Panc1 (cell line): ENCODE measurements around the gene STK17B. TPM values are rescaled to one million over a fixed set of nuclear protein-coding genes. Genes with fewer than 3 reads are reported as not detected.

Experiments
- ATAC-seq: fragments of 200-7000 bp; cut with Tn5 transposase; 2 replicates; pipeline ENCODE4 v1.9.1; 2020; ENCODE audit warnings: mild to moderate bottlenecking, moderate library complexity
- BruUV-seq: library from RNA; stranded (reverse); fragments of 400-500 nt; replicated peaks from 2 replicates; lab custom pipeline; 2021; lab: Mats Ljungman, UMichigan
- CTCF ChIA-PET: fragments of 300-600 bp; sonication (Branson Sonifier 250); formaldehyde crosslinking; loops from one replicate; lab custom pipeline; 2022; ENCODE audit warnings: antibody characterized with exemption; lab: Charles Lee
- POLR2A ChIA-PET: fragments of 300-600 bp; sonication (Branson Sonifier 250); formaldehyde crosslinking; loops from one replicate; lab custom pipeline; 2022; ENCODE audit warnings: antibody characterized with exemption; lab: Charles Lee
- DNase-seq: peaks from one replicate; pipeline ENCODE4 v3.0.0-alpha.2; 2010; ENCODE audit warnings: low read depth, low spot score
- H3K27ac ChIP-seq: 2 replicates; pipeline ENCODE4 v1.5.1; 2011; ENCODE audit warnings: mild to moderate bottlenecking, low read length, inconsistent platforms
- H3K27me3 ChIP-seq: fragments of 200-500 bp; sonication (Bioruptor generic); 2 replicates; pipeline ENCODE4 v1.6.0; 2014; ENCODE audit warnings: low read length, inconsistent platforms; ENCODE audit not compliant: control insufficient read depth, insufficient read depth
- H3K36me3 ChIP-seq: fragments of 200-500 bp; sonication (Bioruptor generic); 2 replicates; pipeline ENCODE4 v1.5.1; 2014; ENCODE audit warnings: inconsistent platforms, mild to moderate bottlenecking, low read length, moderate library complexity; ENCODE audit not compliant: control insufficient read depth, insufficient read depth
- H3K4me1 ChIP-seq: 2 replicates; pipeline ENCODE4 v1.5.1; 2011; ENCODE audit warnings: inconsistent platforms, mild to moderate bottlenecking, low read length, moderate library complexity; ENCODE audit not compliant: control insufficient read depth, insufficient read depth
- H3K4me3 ChIP-seq, 2 experiments: 2 replicates each; pipeline ENCODE4 v1.5.1; 2011 to 2012; ENCODE audit warnings: low read depth in 2 of 2, low read length in 2 of 2, mild to moderate bottlenecking in 2 of 2, inconsistent platforms in 1 of 2, moderate library complexity in 1 of 2
- H3K9me3 ChIP-seq: fragments of 200-500 bp; sonication (Bioruptor generic); 2 replicates; pipeline ENCODE4 v1.5.1; 2014; ENCODE audit warnings: low read depth, mild to moderate bottlenecking, inconsistent platforms, low read length, moderate library complexity; ENCODE audit not compliant: control insufficient read depth, insufficient read depth
- POLR2AphosphoS5 ChIP-seq: IDR thresholded peaks from 2 replicates; pipeline ENCODE4 v1.6.1; 2012; ENCODE audit warnings: mild to moderate bottlenecking, low read depth, low read length, moderate library complexity
- SIN3A ChIP-seq: IDR thresholded peaks from 2 replicates; pipeline ENCODE4 v1.6.1; 2012; ENCODE audit warnings: low read depth, mild to moderate bottlenecking, low read length, moderate library complexity, borderline replicate concordance; ENCODE audit not compliant: insufficient read depth
- TCF7L2 ChIP-seq: IDR thresholded peaks from 2 replicates; pipeline ENCODE4 v1.6.1; 2011; ENCODE audit warnings: mild to moderate bottlenecking, low read depth, low read length, inconsistent platforms
- in situ Hi-C: cut with HindIII; loops from 2 replicates; pipeline ENCODE4 v1.10.0; 2016; ENCODE audit warnings: low sequenced_read_pairs, low pct_unique_long_range_greater_than_20kb
- intact Hi-C: fragments of 100-400 bp; cut with micrococcal nuclease; formaldehyde crosslinking; loops from one replicate; pipeline ENCODE4 v1.10.0; 2022; ENCODE audit not compliant: unreplicated experiment
- total RNA-seq: library from RNA; stranded (reverse); gene quantifications from one replicate; pipeline ENCODE4 v1.2.1, GENCODE V29; 2021; ENCODE audit not compliant: unreplicated experiment
- TF ChIP-seq, protein P1 (sequence below): fragments of 450-650 bp; IDR thresholded peaks from 2 replicates; pipeline ENCODE4 v1.5.1; 2017; ENCODE audit warnings: mild to moderate bottlenecking
- TF ChIP-seq, protein P2 (sequence below), 2 experiments: IDR thresholded peaks; 2 replicates each; pipeline ENCODE4 v1.6.1; 2011 to 2012; ENCODE audit warnings: low read depth in 2 of 2, control low read depth in 1 of 2, low read length in 1 of 2, mild to moderate bottlenecking in 1 of 2, moderate library complexity in 1 of 2; ENCODE audit not compliant: insufficient read depth in 1 of 2

Gene STK17B
- total RNA-seq, 1 experiment from 2014 or later: 19.3 TPM

DNA sequence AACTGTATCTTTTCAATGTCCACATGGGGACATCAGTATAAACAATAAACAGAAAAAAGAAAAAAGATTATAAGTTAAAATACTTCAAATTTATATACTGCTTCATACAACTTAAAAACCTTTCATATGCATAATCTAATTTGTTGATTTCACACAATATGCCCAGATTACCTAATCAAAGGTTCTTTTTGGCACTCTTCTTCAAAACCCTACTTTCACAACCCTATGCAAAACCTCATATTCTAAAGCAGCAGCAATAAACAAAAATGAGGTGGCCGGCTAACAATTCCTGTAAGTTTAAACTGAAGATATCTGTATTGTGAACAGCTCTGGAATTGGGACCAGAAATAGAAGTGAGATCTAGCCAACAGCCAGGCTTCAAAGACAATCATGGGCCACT, 28.6 kb downstream of the STK17B start:
- CTCF ChIA-PET: no interaction called here
- POLR2A ChIA-PET: no interaction called here
- intact Hi-C loops: no loop called here
- Histone ChIP-seq H3K27ac (no peak overlapping the region), H3K4me1 (no peaks in the 10 kb centered on the region), H3K4me3 (no peak overlapping the region), H3K36me3 (peaks cover 14% of the 10 kb centered on the region; the same call in 1 of the 2 replicates), H3K9me3 (no peaks in the 10 kb centered on the region), H3K27me3 (no peaks in the 10 kb centered on the region)
- DNase-seq: no peak
- in situ Hi-C loops: no loop called here
- TF ChIP-seq TCF7L2: no peak
- TF ChIP-seq, protein P1, sequence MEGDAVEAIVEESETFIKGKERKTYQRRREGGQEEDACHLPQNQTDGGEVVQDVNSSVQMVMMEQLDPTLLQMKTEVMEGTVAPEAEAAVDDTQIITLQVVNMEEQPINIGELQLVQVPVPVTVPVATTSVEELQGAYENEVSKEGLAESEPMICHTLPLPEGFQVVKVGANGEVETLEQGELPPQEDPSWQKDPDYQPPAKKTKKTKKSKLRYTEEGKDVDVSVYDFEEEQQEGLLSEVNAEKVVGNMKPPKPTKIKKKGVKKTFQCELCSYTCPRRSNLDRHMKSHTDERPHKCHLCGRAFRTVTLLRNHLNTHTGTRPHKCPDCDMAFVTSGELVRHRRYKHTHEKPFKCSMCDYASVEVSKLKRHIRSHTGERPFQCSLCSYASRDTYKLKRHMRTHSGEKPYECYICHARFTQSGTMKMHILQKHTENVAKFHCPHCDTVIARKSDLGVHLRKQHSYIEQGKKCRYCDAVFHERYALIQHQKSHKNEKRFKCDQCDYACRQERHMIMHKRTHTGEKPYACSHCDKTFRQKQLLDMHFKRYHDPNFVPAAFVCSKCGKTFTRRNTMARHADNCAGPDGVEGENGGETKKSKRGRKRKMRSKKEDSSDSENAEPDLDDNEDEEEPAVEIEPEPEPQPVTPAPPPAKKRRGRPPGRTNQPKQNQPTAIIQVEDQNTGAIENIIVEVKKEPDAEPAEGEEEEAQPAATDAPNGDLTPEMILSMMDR: no peak
- no peak for TF ChIP-seq SIN3A
- TF ChIP-seq, protein P2, sequence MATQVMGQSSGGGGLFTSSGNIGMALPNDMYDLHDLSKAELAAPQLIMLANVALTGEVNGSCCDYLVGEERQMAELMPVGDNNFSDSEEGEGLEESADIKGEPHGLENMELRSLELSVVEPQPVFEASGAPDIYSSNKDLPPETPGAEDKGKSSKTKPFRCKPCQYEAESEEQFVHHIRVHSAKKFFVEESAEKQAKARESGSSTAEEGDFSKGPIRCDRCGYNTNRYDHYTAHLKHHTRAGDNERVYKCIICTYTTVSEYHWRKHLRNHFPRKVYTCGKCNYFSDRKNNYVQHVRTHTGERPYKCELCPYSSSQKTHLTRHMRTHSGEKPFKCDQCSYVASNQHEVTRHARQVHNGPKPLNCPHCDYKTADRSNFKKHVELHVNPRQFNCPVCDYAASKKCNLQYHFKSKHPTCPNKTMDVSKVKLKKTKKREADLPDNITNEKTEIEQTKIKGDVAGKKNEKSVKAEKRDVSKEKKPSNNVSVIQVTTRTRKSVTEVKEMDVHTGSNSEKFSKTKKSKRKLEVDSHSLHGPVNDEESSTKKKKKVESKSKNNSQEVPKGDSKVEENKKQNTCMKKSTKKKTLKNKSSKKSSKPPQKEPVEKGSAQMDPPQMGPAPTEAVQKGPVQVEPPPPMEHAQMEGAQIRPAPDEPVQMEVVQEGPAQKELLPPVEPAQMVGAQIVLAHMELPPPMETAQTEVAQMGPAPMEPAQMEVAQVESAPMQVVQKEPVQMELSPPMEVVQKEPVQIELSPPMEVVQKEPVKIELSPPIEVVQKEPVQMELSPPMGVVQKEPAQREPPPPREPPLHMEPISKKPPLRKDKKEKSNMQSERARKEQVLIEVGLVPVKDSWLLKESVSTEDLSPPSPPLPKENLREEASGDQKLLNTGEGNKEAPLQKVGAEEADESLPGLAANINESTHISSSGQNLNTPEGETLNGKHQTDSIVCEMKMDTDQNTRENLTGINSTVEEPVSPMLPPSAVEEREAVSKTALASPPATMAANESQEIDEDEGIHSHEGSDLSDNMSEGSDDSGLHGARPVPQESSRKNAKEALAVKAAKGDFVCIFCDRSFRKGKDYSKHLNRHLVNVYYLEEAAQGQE (IDR thresholded peaks at IDR 0.05; ENCODE audit: insufficient read depth in 1 of 2, low read depth in 2 of 2, low read length in 1 of 2): no peak
- TF ChIP-seq POLR2AphosphoS5: no peak
- ATAC-seq: no peak
- BruUV-seq: no TSS peak

DNA sequence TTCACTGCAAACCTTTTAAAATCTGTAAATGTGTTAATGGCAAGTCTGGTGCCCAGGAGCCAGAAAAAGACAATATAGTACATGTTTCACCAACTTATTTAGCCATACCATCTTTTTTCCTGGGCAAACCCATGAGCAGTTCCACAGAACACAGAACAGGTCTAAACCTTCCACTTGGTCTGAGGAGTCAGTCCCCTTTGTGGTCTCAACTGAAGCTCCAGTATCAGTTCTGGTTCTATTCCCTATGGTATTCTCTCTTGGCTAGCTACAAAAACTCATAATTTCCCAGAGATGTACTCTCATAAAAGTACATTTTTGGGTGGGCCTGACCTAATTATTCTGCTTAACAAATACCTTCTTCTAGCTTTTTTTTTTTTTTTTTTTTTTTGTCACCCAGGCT, 31.2 kb downstream of the STK17B start:
- H3K27ac ChIP-seq: no peak overlapping the region
- intact Hi-C loops (no loop called here), in situ Hi-C loops (no loop called here)
- no peak overlapping the region for H3K4me3 ChIP-seq
- peaks cover 24% of the 10 kb centered on the region; the same call in 1 of the 2 replicates for H3K36me3 ChIP-seq
- no peak for ATAC-seq
- H3K4me1 ChIP-seq: no peaks in the 10 kb centered on the region
- no peaks in the 10 kb centered on the region for H3K9me3 ChIP-seq
- BruUV-seq: no TSS peak
- ChIA-PET POLR2A (no interaction called here), CTCF (interaction anchor here (0.6 to 0.7 kb wide), 2 partner anchors 56 to 608 kb away, joined by 3 to 9 read pairs; no protein-coding TSS in a partner anchor)
- DNase-seq: no peak
- H3K27me3 ChIP-seq: no peaks in the 10 kb centered on the region
- TF ChIP-seq POLR2AphosphoS5: no peak
- TF ChIP-seq, protein P2 (IDR thresholded peaks at IDR 0.05; ENCODE audit: insufficient read depth in 1 of 2, low read depth in 2 of 2, low read length in 1 of 2): no peak
- no peak for TF ChIP-seq TCF7L2
- TF ChIP-seq SIN3A: no peak
- TF ChIP-seq, protein P1: no peak
